ENCODE measurements around the gene LINS1. TPM values are rescaled to one million over a fixed set of nuclear protein-coding genes. Genes with fewer than 3 reads are reported as not detected.

LINS1 gene
- total and polyA plus RNA-seq, 2 of the 8 experiments (the other 6 are each of a cell fraction or from before 2014, with no cell fraction given): 4.2 to 8.1 TPM

- H3K23ac ChIP-seq (ENCODE audit: insufficient read length): no peak overlapping the region
- no peak overlapping the region for H3K18ac ChIP-seq (ENCODE audit: extremely low read depth, low read length)
- H3K27me3 ChIP-seq (replicated peaks in 1 of 4; ENCODE audit: control insufficient read depth in 3 of 4, extremely low read depth in 1 of 4, insufficient read depth in 3 of 4, low read length in 3 of 4): no peaks in the 10 kb centered on the region
- TF ChIP-seq NRF1 (IDR thresholded peaks at IDR 0.05; ENCODE audit: low read depth, low read length) (no peak), RAD21 (IDR thresholded peaks at IDR 0.05 in 1 of 2, conservative IDR thresholded peaks at IDR 0.05 in 1 of 2; ENCODE audit: low read depth in 2 of 2, low read length in 2 of 2) (peak; percentile 88 to 91), CTCF (IDR thresholded peaks at IDR 0.05; ENCODE audit: control extremely low read depth in 1 of 3, insufficient read depth in 1 of 3, low read depth in 1 of 3, low read length in 3 of 3) (peak; percentile 39 to 82 (median 69))
- no peak overlapping the region for H3K4me2 ChIP-seq (ENCODE audit: insufficient read depth in 1 of 2, low read depth in 2 of 2, low read length in 2 of 2)
- H2BK5ac ChIP-seq (ENCODE audit: low read depth, low read length): no peak overlapping the region
- WGBS, 2 experiments (ENCODE audit: extremely low coverage in 1 of 2, insufficient coverage in 1 of 2, insufficient read length in 1 of 2, insufficient replicate concordance in 2 of 2, low coverage in 1 of 2, low lambda C conversion rate in 2 of 2, missing lambda C conversion rate in 1 of 2): 49% methylated on average over 6 of the region's 6 CpGs; no CpG with 5 or more reads in 1 of the 2 experiments
- ChIA-PET POLR2A (ENCODE audit: partially characterized antibody) (no interaction called here), CTCF (ENCODE audit: partially characterized antibody) (interaction anchor here (0.7 to 1.5 kb wide), 11 partner anchors 8 to 269 kb away, joined by 3 to 7 read pairs (median 4); no protein-coding TSS in a partner anchor)
- peak; percentile 38 to 74 for DNase-seq (ENCODE audit: low read depth in 1 of 2, low spot score in 2 of 2)
- no peak overlapping the region for H3K14ac ChIP-seq (ENCODE audit: insufficient read length)
- H4K20me1 ChIP-seq (replicated peaks in 1 of 2; ENCODE audit: control insufficient read depth in 1 of 2, insufficient read depth in 2 of 2, low read length in 2 of 2): peaks cover 0 to 2% of the 10 kb centered on the region in 2 experiments
- H4K91ac ChIP-seq (replicated peaks; ENCODE audit: insufficient read length, low read length): no peak overlapping the region
- H3K56ac ChIP-seq (replicated peaks; ENCODE audit: insufficient read length, low read depth, low read length): no peak overlapping the region
- H3K27ac ChIP-seq (ENCODE audit: low read depth, low read length): no peak overlapping the region
- peaks cover 3% of the 10 kb centered on the region; the same call in 1 of the 2 replicates for H3K79me1 ChIP-seq (ENCODE audit: low read depth, low read length)
- no peak overlapping the region for H2BK15ac ChIP-seq (ENCODE audit: low read length)
- no peak overlapping the region for H2AK5ac ChIP-seq (ENCODE audit: low read depth, low read length)
- no peak overlapping the region for H2BK120ac ChIP-seq (replicated peaks; ENCODE audit: low read depth, low read length)
- H4K5ac ChIP-seq (ENCODE audit: insufficient read length, low read depth, low read length): no peak overlapping the region
- no peaks in the 10 kb centered on the region for H3K9me3 ChIP-seq (ENCODE audit: insufficient read depth in 2 of 2, low read depth in 1 of 2, low read length in 1 of 2)
- no peak overlapping the region for H2BK20ac ChIP-seq (ENCODE audit: low read length)
- H3K4me1 ChIP-seq (replicated peaks in 1 of 4; ENCODE audit: control insufficient read depth in 3 of 4, insufficient read depth in 4 of 4, low read length in 3 of 4): no peaks in the 10 kb centered on the region; a peak in 1 of 7 replicates
- no peak overlapping the region for H2AFZ ChIP-seq (ENCODE audit: low read length)
- H2BK12ac ChIP-seq (ENCODE audit: low read depth, low read length): no peak overlapping the region
- no peak overlapping the region for H3K4me3 ChIP-seq (ENCODE audit: extremely low read depth in 1 of 4, insufficient read depth in 2 of 4, low read depth in 3 of 4, low read length in 4 of 4)
- FAIRE-seq: peak; percentile 99
- H3K36me3 ChIP-seq (ENCODE audit: control insufficient read depth in 2 of 4, insufficient read depth in 4 of 4, low read length in 3 of 4): peaks cover 2 to 10% (median 5%) of the 10 kb centered on the region in 4 experiments; a peak in 4 of 8 replicates
- no peak overlapping the region for H3K4ac ChIP-seq (replicated peaks; ENCODE audit: insufficient read length, low read depth, low read length)
- H3K9ac ChIP-seq (replicated peaks in 1 of 4; ENCODE audit: extremely low read depth in 1 of 4, low read depth in 3 of 4, low read length in 3 of 4): no peak overlapping the region
- no peak overlapping the region for H4K8ac ChIP-seq (ENCODE audit: extremely low read depth, insufficient read depth, low read length)
- H3K23me2 ChIP-seq (ENCODE audit: low read depth, low read length): no peaks in the 10 kb centered on the region
- H3K79me2 ChIP-seq (ENCODE audit: control insufficient read depth in 1 of 2, insufficient read depth in 2 of 2, low read length in 2 of 2): peaks cover 0 to 11% of the 10 kb centered on the region in 2 experiments; a peak in 1 of 4 replicates
Observed at GRCh38 chr15:100627789-100628395, 25.9 kb upstream of the LINS1 start.

All from H1 (cell line).